GM23248 (cell line): Measurements from ENCODE around the gene SPESP1. TPM values are rescaled to one million over a fixed set of nuclear protein-coding genes. Genes with fewer than 3 reads are reported as not detected.

Experiments
- DNase-seq: peaks from one replicate; pipeline ENCODE4 v3.0.0-alpha.2; 2015
- H2AFZ ChIP-seq: fragments of 200-600 bp; sonication (generic); 2 replicates; pipeline ENCODE4 v1.6.1; 2016; ENCODE audit warnings: antibody characterized with exemption
- H3F3A ChIP-seq: fragments of 200-600 bp; sonication (generic); 2 replicates; pipeline ENCODE4 v1.6.1; 2016; ENCODE audit warnings: mild to moderate bottlenecking, antibody characterized with exemption, mixed run types; ENCODE audit not compliant: insufficient read depth
- H3K27ac ChIP-seq: fragments of 200-600 bp; sonication (generic); 2 replicates; pipeline ENCODE4 v1.5.1; 2016; ENCODE audit warnings: mild to moderate bottlenecking
- H3K27me3 ChIP-seq: fragments of 200-600 bp; sonication (generic); replicated peaks from 2 replicates; pipeline ENCODE4 v1.6.1; 2016; ENCODE audit warnings: mild to moderate bottlenecking; ENCODE audit not compliant: insufficient read depth
- H3K36me3 ChIP-seq: fragments of 200-600 bp; sonication (generic); 2 replicates; pipeline ENCODE4 v1.6.1; 2016; ENCODE audit warnings: low read depth, mild to moderate bottlenecking
- H3K4me1 ChIP-seq: fragments of 200-600 bp; sonication (generic); 2 replicates; pipeline ENCODE4 v1.6.1; 2016; ENCODE audit warnings: mild to moderate bottlenecking; ENCODE audit not compliant: insufficient read depth
- H3K4me2 ChIP-seq: fragments of 200-600 bp; sonication (generic); one replicate; pipeline ENCODE4 v1.6.1; 2016; ENCODE audit warnings: mild to moderate bottlenecking; ENCODE audit not compliant: unreplicated experiment
- H3K4me3 ChIP-seq: fragments of 200-600 bp; sonication (generic); 2 replicates; pipeline ENCODE4 v1.5.1; 2016; ENCODE audit warnings: mild to moderate bottlenecking
- H3K79me2 ChIP-seq: fragments of 200-600 bp; sonication (generic); 2 replicates; pipeline ENCODE4 v1.6.1; 2016; ENCODE audit warnings: mild to moderate bottlenecking; ENCODE audit not compliant: insufficient read depth
- H3K9ac ChIP-seq: fragments of 200-600 bp; sonication (generic); 2 replicates; pipeline ENCODE4 v1.6.1; 2016; ENCODE audit warnings: mild to moderate bottlenecking
- H3K9me2 ChIP-seq: fragments of 200-600 bp; sonication (generic); 2 replicates; pipeline ENCODE4 v1.6.1; 2016; ENCODE audit warnings: mixed run types, mild to moderate bottlenecking, moderate library complexity; ENCODE audit not compliant: insufficient read depth
- H3K9me3 ChIP-seq: fragments of 200-600 bp; sonication (generic); one replicate; pipeline ENCODE4 v1.6.1; 2017; ENCODE audit warnings: low read depth
- H4K20me1 ChIP-seq: fragments of 200-600 bp; sonication (generic); 2 replicates; pipeline ENCODE4 v1.6.0; 2016; ENCODE audit not compliant: insufficient read depth
- EZH2 ChIP-seq: fragments of 200-600 bp; sonication (generic); IDR thresholded peaks from 2 replicates; pipeline ENCODE4 v1.6.1; 2018; ENCODE audit warnings: antibody characterized with exemption, mild to moderate bottlenecking; ENCODE audit not compliant: insufficient read depth, poor library complexity, severe bottlenecking
- EZH2phosphoT487 ChIP-seq: fragments of 200-600 bp; sonication (generic); IDR thresholded peaks from 2 replicates; pipeline ENCODE4 v1.6.1; 2018; ENCODE audit warnings: antibody characterized with exemption, moderate library complexity, mild to moderate bottlenecking, low read depth; ENCODE audit not compliant: insufficient read depth
- WGBS, 2 experiments: methylation state at CpG; one replicate each; pipeline ENCODE4 v1.1.6; 2015 to 2017; ENCODE audit warnings: low lambda C conversion rate in 2 of 2, low coverage in 1 of 2; ENCODE audit errors: missing lambda C conversion rate in 2 of 2; 5-methylcytosine and 5-hydroxymethylcytosine counted together
- in situ Hi-C: fragments of 300-500 bp; cut with MboI; formaldehyde crosslinking; loops from 2 replicates; pipeline ENCODE4 v1.15.0; 2020
- polyA plus RNA-seq: library from polyadenylated mRNA; unstranded; fragments of >200 nt; fragmentation: Nextera tagmentation; extraction: Ambion mirVana; gene quantifications from 2 replicates; pipeline ENCODE4 v1.2.1, GENCODE V29; 2016
- total RNA-seq: library from RNA; depleted of rRNA; stranded (reverse); fragments of >200 nt; shearing (Covaris generic); gene quantifications from 2 replicates; pipeline ENCODE4 v1.2.3, GENCODE V29; 2014

Gene SPESP1
- total and polyA plus RNA-seq, 2 experiments from 2014 or later: 1.1 to 3.4 TPM

- Histone ChIP-seq H3K27me3 (no peaks in the 10 kb centered on the region), H3F3A (no peaks in the 10 kb centered on the region), H3K9ac (no peak overlapping the region), H3K4me2 (no peak overlapping the region), H4K20me1 (no peaks in the 10 kb centered on the region), H3K4me1 (no peaks in the 10 kb centered on the region), H3K9me2 (no peaks in the 10 kb centered on the region), H3K9me3 (no peaks in the 10 kb centered on the region), H3K79me2 (no peaks in the 10 kb centered on the region), H2AFZ (no peak overlapping the region), H3K27ac (no peak overlapping the region), H3K36me3 (no peaks in the 10 kb centered on the region), H3K4me3 (no peak overlapping the region)
- DNase-seq: no peak
- 73 to 82% methylated on average over 6 of the region's 6 CpGs for WGBS, 2 experiments
- in situ Hi-C loops: no loop called here
- TF ChIP-seq EZH2phosphoT487 (no peak), EZH2 (no peak)
Measured at GRCh38 chr15:68987120-68987519, 56.8 kb downstream of the SPESP1 start.

DNA sequence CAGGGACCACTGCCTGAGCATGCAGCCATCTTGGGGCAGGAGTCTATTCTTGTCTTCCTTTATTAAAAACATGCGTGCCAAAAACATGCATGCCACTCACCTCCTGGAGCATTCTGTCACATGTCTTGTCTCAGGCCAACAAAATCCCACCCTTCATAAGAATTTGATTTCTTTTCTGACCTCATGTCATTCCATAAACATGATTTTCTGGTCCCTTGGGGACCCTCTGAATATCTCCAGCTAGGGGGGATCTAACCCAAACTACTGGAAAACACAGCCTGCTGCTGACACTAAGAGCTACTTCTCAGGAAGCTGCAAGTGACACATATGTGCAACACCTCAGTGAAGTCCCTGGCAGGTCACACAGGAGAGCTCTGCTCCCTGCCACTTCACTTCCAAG, 57.4 kb downstream of the SPESP1 start:
- DNase-seq: no peak
- Histone ChIP-seq H3K36me3 (no peaks in the 10 kb centered on the region), H3K79me2 (no peaks in the 10 kb centered on the region), H3K4me1 (no peaks in the 10 kb centered on the region), H3K9me3 (no peaks in the 10 kb centered on the region), H3K4me2 (no peak overlapping the region), H3K9ac (no peak overlapping the region), H3F3A (no peaks in the 10 kb centered on the region), H4K20me1 (no peaks in the 10 kb centered on the region), H3K27ac (no peak overlapping the region), H3K9me2 (no peaks in the 10 kb centered on the region), H2AFZ (no peak overlapping the region), H3K4me3 (no peak overlapping the region), H3K27me3 (no peaks in the 10 kb centered on the region)
- WGBS, 2 experiments: 0 to 3% methylated on average over 1 of the region's 1 CpG
- TF ChIP-seq EZH2phosphoT487 (no peak), EZH2 (no peak)
- in situ Hi-C loops: no loop called here

DNA sequence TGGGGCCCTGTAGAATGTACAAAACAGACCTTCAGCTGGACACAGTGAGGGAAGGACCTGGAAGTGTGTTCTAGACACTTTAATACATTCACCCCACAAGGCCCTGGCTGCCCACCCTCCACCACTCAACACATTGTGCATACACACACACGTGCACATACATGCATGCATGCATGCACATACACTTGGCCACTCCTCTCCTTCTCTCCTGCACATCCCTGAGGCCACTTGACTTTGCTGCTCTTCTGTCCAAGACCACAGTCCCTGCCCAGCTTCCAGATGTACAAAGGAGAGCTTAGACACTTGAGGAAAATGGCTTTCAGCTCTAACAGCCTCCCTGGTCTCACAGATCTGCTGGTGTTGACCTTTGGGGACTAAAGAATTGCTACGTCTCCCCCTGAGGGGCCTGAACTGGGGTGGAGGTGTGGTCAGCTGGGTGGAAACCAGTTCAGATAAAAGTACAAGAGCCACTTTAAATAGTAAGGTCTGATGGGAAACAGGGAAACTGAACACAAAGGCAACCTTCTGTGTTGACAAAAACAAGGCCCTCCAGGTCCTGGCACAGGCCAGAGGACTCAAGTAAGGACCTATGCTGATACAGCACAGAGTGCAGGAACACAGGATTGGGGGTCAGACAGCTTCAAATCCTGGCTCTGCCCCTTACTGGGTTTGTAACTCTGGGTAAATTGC, 59.4 kb downstream of the SPESP1 start:
- Histone ChIP-seq H3F3A (peaks cover 17% of the 10 kb centered on the region), H3K4me1 (peaks cover 14% of the 10 kb centered on the region), H3K4me2 (no peak overlapping the region), H2AFZ (no peak overlapping the region), H3K27me3 (no peaks in the 10 kb centered on the region), H3K9me3 (no peaks in the 10 kb centered on the region), H3K79me2 (no peaks in the 10 kb centered on the region), H3K9me2 (no peaks in the 10 kb centered on the region), H3K9ac (no peak overlapping the region), H3K4me3 (no peak overlapping the region), H4K20me1 (no peaks in the 10 kb centered on the region), H3K27ac (no peak overlapping the region), H3K36me3 (no peaks in the 10 kb centered on the region)
- in situ Hi-C loops: no loop called here
- TF ChIP-seq EZH2: no peak
- no peak for TF ChIP-seq EZH2phosphoT487
- WGBS, 2 experiments: 50 to 59% methylated on average over 2 of the region's 2 CpGs
- DNase-seq: no peak

GRCh38 chr15:68990231-68990991, 60.1 kb downstream of the SPESP1 start:
- Histone ChIP-seq H3F3A (peaks cover 18% of the 10 kb centered on the region), H3K27ac (no peak overlapping the region), H3K9me2 (no peaks in the 10 kb centered on the region), H2AFZ (no peak overlapping the region), H4K20me1 (no peaks in the 10 kb centered on the region), H3K4me3 (no peak overlapping the region), H3K9me3 (no peaks in the 10 kb centered on the region), H3K36me3 (no peaks in the 10 kb centered on the region), H3K4me1 (peaks cover 21% of the 10 kb centered on the region), H3K27me3 (no peaks in the 10 kb centered on the region), H3K4me2 (no peak overlapping the region), H3K9ac (no peak overlapping the region), H3K79me2 (no peaks in the 10 kb centered on the region)
- in situ Hi-C loops: no loop called here
- peak; percentile 23 for DNase-seq
- TF ChIP-seq EZH2phosphoT487: no peak
- no peak for TF ChIP-seq EZH2
- WGBS, 2 experiments: 58 to 65% methylated on average over 7 of the region's 7 CpGs
